HG02938 (cell line): Measurements from ENCODE around the gene BLOC1S4.
"Not testable (repeated sequence)": the region's sequence is repeated elsewhere in the genome, so short reads cannot be mapped to it uniquely, and the experiment has no call there.

ENCODE experiments used
- ATAC-seq: cut with Tn5 transposase; IDR thresholded peaks from one replicate; pipeline ENCODE4 v1.9.1; 2021; ENCODE audit warnings: mild to moderate bottlenecking, moderate library complexity; ENCODE audit not compliant: unreplicated experiment

Gene BLOC1S4

GRCh38 chr4:6716958-6717655 is 1.1 kb downstream of the BLOC1S4 start:
- ATAC-seq: no peak

- ATAC-seq: no peak
Measured at GRCh38 chr4:6718932-6719610, 3.1 kb downstream of the BLOC1S4 start.

GRCh38 chr4:6719611-6720179 is 3.7 kb downstream of the BLOC1S4 start:
- no peak for ATAC-seq

GRCh38 chr4:6720202-6720699 is 4.3 kb downstream of the BLOC1S4 start:
- no peak for ATAC-seq

DNA sequence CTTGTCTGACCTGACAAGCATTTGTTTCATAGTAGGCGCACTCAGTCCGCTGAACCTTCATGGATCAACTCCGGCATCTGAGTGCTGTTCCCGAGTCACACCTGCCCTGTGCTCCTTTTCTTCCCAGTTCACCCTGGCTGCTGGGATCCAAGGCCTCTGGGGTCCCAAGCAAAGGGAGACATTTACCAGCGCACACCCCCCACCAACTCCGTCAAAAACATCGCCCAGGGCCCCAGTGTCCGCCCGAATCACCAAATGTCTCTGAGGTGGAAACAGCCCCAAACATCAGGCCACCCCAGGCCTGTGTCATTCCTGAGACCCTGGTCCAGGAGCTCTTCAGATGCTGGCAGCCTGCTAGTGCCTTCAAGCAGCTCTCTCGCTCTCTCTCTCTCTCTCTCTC is 5.1 kb downstream of the BLOC1S4 start:
- ATAC-seq: no peak

DNA sequence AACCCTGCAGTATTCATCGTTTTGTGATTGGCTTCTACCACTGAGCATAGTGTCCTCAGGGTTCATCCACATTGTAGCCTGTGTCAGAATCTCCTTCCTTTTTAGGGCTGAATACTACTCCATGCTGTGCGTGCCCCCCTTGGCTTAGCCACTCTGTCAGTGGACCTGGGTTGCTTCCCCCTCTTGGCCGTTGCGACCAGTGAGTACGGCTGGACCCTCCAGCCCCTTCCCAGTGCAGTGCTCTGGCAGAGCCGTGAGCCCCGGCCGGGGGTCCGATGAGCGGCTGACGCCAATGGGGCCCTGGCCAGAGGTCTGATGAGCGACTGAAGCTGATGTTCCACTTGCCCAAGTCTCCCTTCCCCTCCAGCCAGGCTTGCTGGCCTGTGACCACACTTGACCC is 6.9 kb downstream of the BLOC1S4 start:
- ATAC-seq: no peak

- ATAC-seq: no peak
Measured at GRCh38 chr4:6723851-6724250, 7.9 kb downstream of the BLOC1S4 start.

- ATAC-seq: no peak
Measured at GRCh38 chr4:6724421-6725111, 8.6 kb downstream of the BLOC1S4 start.

GRCh38 chr4:6725427-6725961 is 9.5 kb downstream of the BLOC1S4 start:
- not testable (repeated sequence) for ATAC-seq

DNA sequence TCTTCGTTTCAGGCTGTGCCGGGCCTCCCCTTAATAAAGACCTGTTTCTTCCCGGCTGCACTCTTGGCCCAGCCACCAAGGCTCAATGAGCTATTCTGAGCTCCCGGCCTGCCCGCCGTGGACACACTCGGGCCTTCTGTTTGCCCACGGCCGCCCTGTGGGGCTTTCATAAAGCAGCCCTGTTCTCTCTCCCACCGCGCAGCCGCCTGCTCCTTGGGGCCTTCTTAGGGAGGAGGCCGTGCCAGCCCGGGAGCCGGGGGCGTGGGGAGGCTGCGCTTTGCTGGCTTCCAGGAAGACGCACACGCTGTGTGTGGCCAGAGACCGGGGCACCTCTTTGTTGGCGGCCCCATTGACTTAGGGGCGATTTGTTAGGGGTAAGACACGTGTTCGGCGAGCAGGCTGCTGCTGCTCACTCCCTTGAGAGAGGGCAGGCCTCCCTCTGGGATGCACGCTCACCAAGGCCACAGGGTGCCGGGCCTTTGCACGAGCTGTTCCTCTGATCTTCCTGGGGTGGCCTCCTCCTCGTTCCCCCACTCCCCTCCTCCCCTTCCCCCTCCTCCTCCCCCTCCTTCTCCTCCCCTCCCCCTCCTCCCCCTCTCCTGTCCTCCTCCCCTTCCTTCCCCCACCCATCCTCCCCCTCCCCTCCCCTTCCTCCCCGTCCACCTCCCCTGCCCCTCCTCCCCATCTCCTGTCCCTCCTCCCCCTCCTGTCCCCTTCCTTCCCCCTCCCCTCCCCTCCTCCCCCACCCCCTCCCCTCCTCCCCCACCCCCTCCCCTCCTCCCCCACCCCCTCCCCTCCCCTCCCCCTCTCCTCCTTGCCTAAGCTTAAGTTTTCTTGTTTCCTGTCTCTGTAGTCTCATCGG is 11.3 kb downstream of the BLOC1S4 start:
- no peak for ATAC-seq

DNA sequence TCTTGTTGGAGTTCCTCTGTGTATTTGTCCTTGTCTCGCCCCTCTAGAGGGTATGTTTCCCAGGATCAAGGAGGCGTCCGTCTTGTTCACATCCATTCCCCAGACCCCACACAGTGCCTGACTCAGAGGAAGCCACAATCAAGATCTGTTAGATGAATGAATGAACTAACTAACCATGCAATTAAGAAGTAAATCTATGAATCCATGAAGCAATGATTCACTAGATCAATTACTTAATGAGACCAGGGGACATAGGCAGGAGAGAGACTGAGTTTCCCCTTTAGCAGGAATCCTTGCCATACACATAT is 11.9 kb downstream of the BLOC1S4 start:
- ATAC-seq: no peak

DNA sequence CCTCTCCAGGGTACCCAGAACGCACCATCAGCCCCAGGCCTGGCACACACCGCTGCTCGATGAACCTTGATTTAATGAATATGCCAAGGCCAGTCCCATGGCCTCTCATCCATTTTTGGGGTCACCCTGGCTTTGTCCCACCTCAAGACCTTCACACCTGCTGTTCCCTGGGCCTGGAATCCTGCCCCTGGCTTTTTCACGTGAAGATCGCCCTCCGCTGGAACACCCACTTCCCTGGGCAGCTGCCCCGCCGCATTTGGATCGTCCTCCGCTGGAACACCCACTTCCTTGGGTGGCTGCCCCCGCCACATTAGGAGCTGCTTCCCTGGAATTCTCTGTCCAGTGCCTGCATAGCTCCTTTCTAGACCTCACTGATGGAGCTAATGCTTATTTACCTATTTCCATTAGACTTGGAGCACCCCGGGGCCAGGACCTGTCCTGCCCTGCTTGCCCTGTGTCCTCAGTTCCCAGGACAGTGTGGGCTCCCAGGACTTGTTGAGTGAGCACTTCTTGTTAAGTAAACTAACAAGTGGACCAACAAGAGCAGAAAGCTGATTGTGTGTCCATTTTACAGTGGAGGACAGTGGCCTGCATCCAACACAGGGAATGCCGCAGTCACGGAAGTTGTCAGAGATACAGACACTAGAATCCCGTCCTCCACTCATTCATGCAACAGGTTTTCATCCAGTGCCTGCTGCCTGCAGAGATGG is 12.5 kb downstream of the BLOC1S4 start:
- ATAC-seq: no peak

DNA sequence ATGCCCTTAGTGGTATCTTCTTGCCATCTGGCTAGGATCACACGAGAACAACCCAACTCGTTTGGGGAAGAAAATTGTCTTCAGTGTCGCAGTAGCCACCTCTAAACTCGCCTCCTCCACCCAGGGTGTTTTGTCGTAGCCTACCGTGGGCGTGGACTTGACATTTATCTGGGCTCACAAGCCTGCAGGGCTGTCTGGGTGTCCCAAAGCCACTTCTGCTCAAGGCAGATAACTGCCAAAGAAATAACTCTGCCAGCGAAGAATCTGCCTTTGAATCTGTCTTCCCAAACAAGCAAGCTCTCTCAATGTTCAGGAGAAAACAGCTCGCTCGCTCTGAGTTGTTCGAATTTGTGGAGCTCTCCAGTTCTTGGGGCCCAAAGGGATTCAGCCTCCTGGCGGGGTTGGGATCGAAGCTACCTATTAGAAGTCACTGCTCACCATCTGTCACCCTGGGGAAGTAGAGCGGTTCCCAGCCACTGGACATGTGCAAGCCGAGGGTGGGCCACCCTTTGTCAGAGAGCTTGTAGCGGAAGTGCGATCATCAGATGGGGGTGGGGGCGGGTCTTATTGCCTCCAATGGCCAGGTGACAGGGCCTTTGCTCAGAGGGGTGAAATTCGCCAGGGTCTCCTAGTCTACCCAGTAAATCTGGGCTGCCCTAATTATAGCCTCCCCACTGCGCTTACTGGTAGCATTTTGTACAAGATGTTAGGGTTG is 14.8 kb downstream of the BLOC1S4 start:
- ATAC-seq: no peak

DNA sequence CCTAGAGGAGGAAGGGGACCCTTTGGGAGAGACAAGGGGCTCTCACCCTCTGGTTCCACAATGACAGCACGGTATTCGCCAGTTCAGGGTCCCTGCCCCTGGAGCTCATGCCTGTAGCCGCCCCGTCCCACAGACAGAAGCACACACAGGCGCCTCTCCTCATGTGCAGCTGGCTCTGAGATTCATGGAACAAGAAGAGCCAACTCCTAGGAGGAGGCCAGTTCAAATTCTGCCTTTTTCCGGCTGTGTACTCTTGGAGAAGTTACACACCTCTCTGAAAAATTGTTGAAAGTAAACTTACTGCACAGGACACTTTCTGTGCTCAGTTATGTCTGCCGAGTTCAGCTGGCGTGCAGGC is 15.3 kb downstream of the BLOC1S4 start:
- ATAC-seq: no peak

GRCh38 chr4:6731780-6732179 is 15.8 kb downstream of the BLOC1S4 start:
- no peak for ATAC-seq

- ATAC-seq: no peak
Measured at GRCh38 chr4:6732441-6733357, 16.7 kb downstream of the BLOC1S4 start.

DNA sequence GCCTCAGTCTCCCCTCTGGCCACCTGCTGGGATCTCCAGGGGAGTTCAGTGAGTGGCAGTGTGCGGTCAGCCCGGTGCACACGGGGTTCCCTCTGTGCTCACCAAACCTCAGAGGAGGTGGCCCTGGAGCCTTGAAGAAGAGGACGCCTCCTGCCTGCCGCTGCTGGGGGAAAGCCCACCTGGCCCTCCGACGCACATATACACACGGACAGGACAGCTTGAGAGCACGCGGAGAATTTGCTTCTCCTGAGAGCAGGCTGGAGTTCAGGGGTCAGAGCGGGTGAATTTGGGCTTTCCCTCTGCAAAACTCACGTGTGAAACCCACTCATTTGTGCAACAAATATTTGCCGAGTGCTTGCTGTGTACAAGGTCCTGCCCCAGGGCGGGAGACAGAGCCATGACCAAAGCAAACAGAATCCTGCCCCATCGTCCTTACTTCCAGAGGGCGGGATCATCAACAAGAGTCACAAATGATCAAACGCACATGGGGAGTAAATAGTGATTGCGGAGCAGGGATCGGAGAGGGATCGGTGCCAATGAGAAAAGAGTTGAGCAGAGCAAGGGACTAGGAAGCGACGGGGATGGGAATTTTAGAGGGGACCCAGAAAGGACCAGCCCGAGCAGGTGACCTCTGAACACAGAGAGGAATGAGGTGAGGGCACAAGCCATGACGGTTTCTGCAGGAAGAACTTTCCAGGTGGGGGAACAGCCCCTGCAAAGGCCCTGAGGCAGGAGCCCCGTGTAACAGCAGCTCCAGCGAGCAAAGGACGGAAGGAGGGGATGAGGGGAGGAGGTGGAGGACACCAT is 17.6 kb downstream of the BLOC1S4 start:
- ATAC-seq: no peak
